Loucy (cell line): ENCODE results near the gene MARK4.

Experiments
- H2AFZ ChIP-seq: fragments of 200-600 bp; sonication (generic); 2 replicates; pipeline ENCODE4 v1.6.0; 2016; ENCODE audit warnings: antibody characterized with exemption, mild to moderate bottlenecking, low read length, moderate library complexity
- H3F3A ChIP-seq: fragments of 200-600 bp; 2 replicates; pipeline ENCODE4 v1.6.0; 2016; ENCODE audit warnings: antibody characterized with exemption, low read depth, mild to moderate bottlenecking
- H3K27me3 ChIP-seq: fragments of 200-600 bp; sonication (generic); 2 replicates; pipeline ENCODE4 v1.6.1; 2014; ENCODE audit warnings: low read length, mild to moderate bottlenecking; ENCODE audit not compliant: insufficient read depth, poor library complexity, severe bottlenecking
- H3K36me3 ChIP-seq: fragments of 200-600 bp; sonication (generic); 2 replicates; pipeline ENCODE4 v1.6.1; 2016; ENCODE audit warnings: low read length; ENCODE audit not compliant: insufficient read depth
- H3K4me1 ChIP-seq: fragments of 200-600 bp; sonication (generic); 2 replicates; pipeline ENCODE4 v1.5.1; 2014; ENCODE audit warnings: low read length, mild to moderate bottlenecking; ENCODE audit not compliant: insufficient read depth, poor library complexity, severe bottlenecking
- H3K4me2 ChIP-seq: fragments of 200-600 bp; sonication (generic); 2 replicates; pipeline ENCODE4 v1.6.0; 2014; ENCODE audit warnings: antibody characterized with exemption, low read length, low read depth, mild to moderate bottlenecking; ENCODE audit not compliant: poor library complexity, severe bottlenecking
- H3K4me3 ChIP-seq: fragments of 200-600 bp; sonication (generic); 2 replicates; pipeline ENCODE4 v1.5.1; 2014; ENCODE audit warnings: low read length, mild to moderate bottlenecking, mixed read lengths; ENCODE audit not compliant: poor library complexity, severe bottlenecking
- H3K79me2 ChIP-seq: fragments of 200-600 bp; sonication (generic); 2 replicates; pipeline ENCODE4 v1.6.1; 2014; ENCODE audit warnings: low read length; ENCODE audit not compliant: insufficient read depth
- H3K9ac ChIP-seq: fragments of 200-600 bp; sonication (generic); 2 replicates; pipeline ENCODE4 v1.6.0; 2014; ENCODE audit warnings: mild to moderate bottlenecking, low read depth, low read length, moderate library complexity; ENCODE audit not compliant: poor library complexity, severe bottlenecking
- H3K9me2 ChIP-seq: fragments of 200-600 bp; sonication (generic); replicated peaks from 2 replicates; pipeline ENCODE4 v1.6.1; 2016; ENCODE audit warnings: low read depth, low read length, mixed read lengths
- H3K9me3 ChIP-seq: fragments of 200-600 bp; sonication (generic); 2 replicates; pipeline ENCODE4 v1.6.1; 2014; ENCODE audit warnings: mild to moderate bottlenecking, antibody characterized with exemption, low read length, low read depth; ENCODE audit not compliant: insufficient read depth
- H4K20me1 ChIP-seq: fragments of 200-600 bp; sonication (generic); 2 replicates; pipeline ENCODE4 v1.6.0; 2014; ENCODE audit warnings: antibody characterized with exemption, low read length, mild to moderate bottlenecking; ENCODE audit not compliant: insufficient read depth, poor library complexity, severe bottlenecking
- CTCF ChIP-seq: fragments of 200-600 bp; sonication (generic); conservative IDR thresholded peaks from 2 replicates; pipeline ENCODE4 v1.5.1; 2014; ENCODE audit warnings: mild to moderate bottlenecking, antibody characterized with exemption, low read length
- EZH2phosphoT487 ChIP-seq: fragments of 200-600 bp; IDR thresholded peaks from 2 replicates; pipeline ENCODE4 v1.6.1; 2018; ENCODE audit warnings: antibody characterized with exemption, mild to moderate bottlenecking, moderate library complexity, borderline replicate concordance

MARK4 gene

GRCh38 chr19:45302416-45302815, 51.3 kb downstream of the MARK4 start:
- no peak overlapping the region for H2AFZ ChIP-seq
- no peaks in the 10 kb centered on the region for H3K9me3 ChIP-seq
- H3K9ac ChIP-seq = no peak overlapping the region
- no peaks in the 10 kb centered on the region for H4K20me1 ChIP-seq
- no peaks in the 10 kb centered on the region; the same call in 1 of the 2 replicates for H3K36me3 ChIP-seq
- no peak overlapping the region for H3K4me2 ChIP-seq
- H3K4me1 ChIP-seq = no peaks in the 10 kb centered on the region
- no peaks in the 10 kb centered on the region for H3K79me2 ChIP-seq
- H3K9me2 ChIP-seq = no peaks in the 10 kb centered on the region
- H3K27me3 ChIP-seq = no peaks in the 10 kb centered on the region
- H3K4me3 ChIP-seq = no peak overlapping the region
- H3F3A ChIP-seq = no peaks in the 10 kb centered on the region
- TF ChIP-seq CTCF = no peak
- TF ChIP-seq EZH2phosphoT487 = no peak

DNA sequence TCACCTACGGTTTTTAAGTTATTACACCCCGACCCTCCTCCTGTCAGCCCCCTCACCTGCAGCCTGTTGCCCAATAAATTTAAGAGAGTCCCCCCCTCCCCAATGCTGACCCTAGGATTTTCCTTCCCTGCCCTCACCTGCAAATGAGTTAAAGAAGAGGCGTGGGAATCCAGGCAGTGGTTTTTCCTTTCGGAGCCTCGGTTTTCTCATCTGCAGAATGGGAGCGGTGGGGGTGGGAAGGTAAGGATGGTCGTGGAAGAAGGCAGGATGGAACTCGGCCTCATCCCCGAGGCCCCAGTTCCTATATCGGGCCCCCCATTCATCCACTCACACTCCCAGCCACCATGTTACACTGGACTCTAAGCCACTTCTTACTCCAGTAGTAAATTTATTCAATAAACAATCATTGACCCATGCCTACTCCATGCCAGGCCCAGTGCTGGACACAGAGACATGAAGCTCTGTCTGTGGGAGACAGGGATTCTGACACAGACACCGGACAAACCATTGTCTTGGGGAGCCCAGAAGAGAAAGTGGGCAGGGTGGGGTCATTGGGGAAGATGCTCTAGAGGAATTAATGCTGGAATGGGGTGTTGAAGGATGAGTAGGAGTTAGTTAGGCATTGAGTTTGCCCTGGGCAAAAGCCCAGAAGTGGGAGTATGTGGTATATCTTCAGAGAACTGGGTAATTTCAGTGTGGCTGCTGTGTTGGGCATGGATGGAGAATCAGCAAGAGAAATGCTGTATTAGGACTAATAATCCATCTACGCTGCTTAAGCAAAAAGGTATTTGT, 52.4 kb downstream of the MARK4 start:
- Histone ChIP-seq H2AFZ (no peak overlapping the region), H3K9me2 (no peaks in the 10 kb centered on the region), H3K4me1 (no peaks in the 10 kb centered on the region), H3F3A (no peaks in the 10 kb centered on the region), H3K4me2 (no peak overlapping the region), H3K36me3 (no peaks in the 10 kb centered on the region; the same call in 1 of the 2 replicates), H4K20me1 (no peaks in the 10 kb centered on the region), H3K79me2 (no peaks in the 10 kb centered on the region), H3K27me3 (no peaks in the 10 kb centered on the region), H3K9me3 (no peaks in the 10 kb centered on the region), H3K9ac (no peak overlapping the region), H3K4me3 (no peak overlapping the region)
- TF ChIP-seq EZH2phosphoT487 = no peak
- no peak for TF ChIP-seq CTCF

- H3K79me2 ChIP-seq = no peaks in the 10 kb centered on the region
- H3F3A ChIP-seq = no peaks in the 10 kb centered on the region
- no peaks in the 10 kb centered on the region for H3K9me2 ChIP-seq
- no peaks in the 10 kb centered on the region for H3K9me3 ChIP-seq
- H3K4me2 ChIP-seq = no peak overlapping the region
- H3K27me3 ChIP-seq = no peaks in the 10 kb centered on the region
- no peaks in the 10 kb centered on the region for H4K20me1 ChIP-seq
- no peaks in the 10 kb centered on the region; the same call in 1 of the 2 replicates for H3K36me3 ChIP-seq
- H3K4me3 ChIP-seq = no peak overlapping the region
- TF ChIP-seq CTCF (no peak), EZH2phosphoT487 (no peak)
- no peak overlapping the region for H3K9ac ChIP-seq
- no peaks in the 10 kb centered on the region for H3K4me1 ChIP-seq
- no peak overlapping the region for H2AFZ ChIP-seq
These were observed 53.3 kb downstream of the MARK4 start for GRCh38 chr19:45304141-45304926.
